A549 (cell line): ENCODE data around the gene MAX.

Experiments
- ZFP36 ChIP-seq: fragments of 450-650 bp; IDR thresholded peaks from 2 replicates; pipeline ENCODE4 v1.6.1; 2014; ENCODE audit warnings: borderline replicate concordance; ENCODE audit not compliant: partially characterized antibody
- TF ChIP-seq, protein P1 (sequence below): IDR thresholded peaks from 2 replicates; pipeline ENCODE4 v1.6.1; 2012

DNA sequence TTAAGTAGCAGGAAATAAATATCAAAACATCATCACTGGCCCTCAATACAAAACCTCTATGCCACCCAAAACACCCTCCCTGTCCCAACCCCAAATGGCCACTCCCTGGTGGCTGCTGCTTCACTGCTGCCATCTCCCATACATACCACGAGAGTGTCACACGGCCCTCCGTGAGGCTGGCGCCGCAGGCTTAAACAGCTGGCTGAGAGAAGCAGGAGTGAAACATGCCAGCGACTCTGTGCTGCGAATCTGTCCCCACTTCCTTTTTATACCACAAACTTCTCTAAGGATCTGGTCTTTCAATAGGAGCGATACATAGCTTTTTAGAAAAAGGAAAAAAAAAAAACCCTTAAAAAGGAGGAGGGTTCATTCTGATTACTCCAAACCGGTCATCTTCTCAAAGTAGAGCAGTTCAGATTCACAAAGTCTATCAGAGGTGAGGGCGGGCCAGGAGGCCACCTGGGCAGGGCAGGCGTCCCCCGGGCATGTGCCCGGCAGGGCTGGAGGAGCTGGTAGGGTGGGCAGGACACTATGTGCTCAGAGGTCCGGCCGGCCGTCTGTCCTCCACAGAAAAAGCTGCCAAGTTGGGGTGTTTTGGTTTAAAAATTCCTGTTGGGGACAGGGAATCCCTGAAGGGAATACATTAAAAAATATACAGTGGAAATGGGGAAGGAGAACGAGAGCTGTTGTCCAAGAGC is 26.5 kb downstream of the MAX start:
- TF ChIP-seq ZFP36, result no peak
- TF ChIP-seq, protein P1, sequence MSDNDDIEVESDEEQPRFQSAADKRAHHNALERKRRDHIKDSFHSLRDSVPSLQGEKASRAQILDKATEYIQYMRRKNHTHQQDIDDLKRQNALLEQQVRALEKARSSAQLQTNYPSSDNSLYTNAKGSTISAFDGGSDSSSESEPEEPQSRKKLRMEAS, result no peak
